ENCODE measurements around the gene ZNF35.

ZNF35 gene

DNA sequence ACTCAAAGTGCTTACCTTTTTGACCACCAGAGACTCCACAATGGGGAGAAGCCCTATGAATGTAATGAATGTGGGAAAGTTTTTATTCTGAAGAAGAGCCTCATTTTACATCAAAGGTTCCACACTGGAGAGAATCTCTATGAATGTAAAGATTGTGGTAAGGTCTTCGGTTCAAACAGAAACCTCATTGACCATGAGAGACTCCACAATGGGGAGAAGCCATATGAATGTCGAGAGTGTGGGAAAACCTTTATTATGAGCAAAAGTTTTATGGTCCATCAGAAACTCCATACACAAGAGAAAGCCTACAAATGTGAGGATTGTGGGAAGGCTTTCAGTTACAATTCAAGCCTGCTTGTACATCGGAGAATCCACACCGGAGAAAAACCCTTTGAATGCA lies 5.5 kb upstream of the ZNF35 start:
- TF ChIP-seq, protein P1, sequence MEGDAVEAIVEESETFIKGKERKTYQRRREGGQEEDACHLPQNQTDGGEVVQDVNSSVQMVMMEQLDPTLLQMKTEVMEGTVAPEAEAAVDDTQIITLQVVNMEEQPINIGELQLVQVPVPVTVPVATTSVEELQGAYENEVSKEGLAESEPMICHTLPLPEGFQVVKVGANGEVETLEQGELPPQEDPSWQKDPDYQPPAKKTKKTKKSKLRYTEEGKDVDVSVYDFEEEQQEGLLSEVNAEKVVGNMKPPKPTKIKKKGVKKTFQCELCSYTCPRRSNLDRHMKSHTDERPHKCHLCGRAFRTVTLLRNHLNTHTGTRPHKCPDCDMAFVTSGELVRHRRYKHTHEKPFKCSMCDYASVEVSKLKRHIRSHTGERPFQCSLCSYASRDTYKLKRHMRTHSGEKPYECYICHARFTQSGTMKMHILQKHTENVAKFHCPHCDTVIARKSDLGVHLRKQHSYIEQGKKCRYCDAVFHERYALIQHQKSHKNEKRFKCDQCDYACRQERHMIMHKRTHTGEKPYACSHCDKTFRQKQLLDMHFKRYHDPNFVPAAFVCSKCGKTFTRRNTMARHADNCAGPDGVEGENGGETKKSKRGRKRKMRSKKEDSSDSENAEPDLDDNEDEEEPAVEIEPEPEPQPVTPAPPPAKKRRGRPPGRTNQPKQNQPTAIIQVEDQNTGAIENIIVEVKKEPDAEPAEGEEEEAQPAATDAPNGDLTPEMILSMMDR (conservative IDR thresholded peaks at IDR 0.05; ENCODE audit: low read depth, low read length), result no peak
- no peak for DNase-seq (ENCODE audit: low read depth)
- H3K4me3 ChIP-seq (ENCODE audit: low read length), result no peak overlapping the region

DNA sequence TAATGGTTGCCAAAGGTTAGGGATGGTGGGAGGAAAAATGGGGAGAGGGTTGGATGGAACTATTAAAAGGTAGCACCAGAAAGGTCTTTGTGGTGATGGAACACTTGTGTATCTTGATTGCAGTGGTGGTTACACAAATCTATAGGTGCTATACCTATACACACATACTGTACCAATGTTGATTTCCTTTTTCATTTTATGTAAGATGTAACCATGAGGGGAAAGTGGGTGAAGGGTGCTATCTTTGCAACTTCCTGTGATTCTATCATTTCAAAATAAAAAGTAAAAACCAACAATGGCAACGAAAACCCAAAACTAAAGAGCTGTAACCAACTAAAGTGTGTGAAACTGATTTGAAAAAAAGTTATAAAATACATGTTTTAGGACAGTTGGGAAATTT lies 761 bp upstream of the ZNF35 start:
- DNase-seq (ENCODE audit: low read depth), result no peak
- TF ChIP-seq, protein P1 (conservative IDR thresholded peaks at IDR 0.05; ENCODE audit: low read depth, low read length), result no peak
- H3K4me3 ChIP-seq (ENCODE audit: low read length), result no peak overlapping the region

DNA sequence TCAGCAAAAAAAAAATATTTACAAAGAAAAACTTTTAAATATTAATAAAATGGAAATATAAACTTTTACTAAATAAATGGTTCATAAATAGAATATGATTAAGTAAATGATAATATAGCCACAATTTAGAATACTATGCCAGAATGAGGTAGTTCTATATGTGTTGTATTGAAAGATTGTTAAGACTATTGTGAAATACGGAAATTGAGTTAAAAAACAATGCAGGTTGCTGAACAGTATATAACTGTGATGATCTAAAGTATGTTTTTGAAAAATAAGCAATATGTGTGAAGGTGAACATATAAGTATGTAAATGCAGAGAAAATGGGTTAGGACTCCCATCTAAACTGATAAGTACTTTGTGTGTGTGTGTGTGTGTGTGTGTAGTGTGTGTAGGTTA lies 1.2 kb downstream of the ZNF35 start:
- peak overlapping the region; percentile 92 for H3K4me3 ChIP-seq (ENCODE audit: low read length)
- TF ChIP-seq, protein P1 (conservative IDR thresholded peaks at IDR 0.05; ENCODE audit: low read depth, low read length), result no peak
- no peak for DNase-seq (ENCODE audit: low read depth)

DNA sequence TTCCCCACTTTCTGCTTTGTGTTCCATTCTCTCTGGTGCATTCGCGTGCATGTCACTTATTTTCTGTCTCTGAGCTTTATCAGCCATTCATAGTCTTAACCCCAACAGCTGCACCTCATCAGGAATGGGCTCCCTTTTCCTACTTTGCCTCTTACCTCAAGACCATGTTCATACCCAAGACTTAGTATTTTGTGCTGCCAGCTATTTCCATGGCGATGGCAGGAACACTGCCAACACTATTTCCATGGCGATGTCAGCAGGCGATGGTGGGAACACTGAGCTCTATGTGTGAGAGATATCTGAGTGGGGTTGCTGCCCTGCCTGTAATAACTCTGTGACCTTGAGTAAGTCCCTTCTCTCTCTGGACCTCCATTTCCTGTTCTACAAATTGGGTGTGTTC lies 5.5 kb downstream of the ZNF35 start:
- TF ChIP-seq, protein P1 (conservative IDR thresholded peaks at IDR 0.05; ENCODE audit: low read depth, low read length), result no peak
- no peak overlapping the region for H3K4me3 ChIP-seq (ENCODE audit: low read length)
- DNase-seq (ENCODE audit: low read depth), result no peak

DNA sequence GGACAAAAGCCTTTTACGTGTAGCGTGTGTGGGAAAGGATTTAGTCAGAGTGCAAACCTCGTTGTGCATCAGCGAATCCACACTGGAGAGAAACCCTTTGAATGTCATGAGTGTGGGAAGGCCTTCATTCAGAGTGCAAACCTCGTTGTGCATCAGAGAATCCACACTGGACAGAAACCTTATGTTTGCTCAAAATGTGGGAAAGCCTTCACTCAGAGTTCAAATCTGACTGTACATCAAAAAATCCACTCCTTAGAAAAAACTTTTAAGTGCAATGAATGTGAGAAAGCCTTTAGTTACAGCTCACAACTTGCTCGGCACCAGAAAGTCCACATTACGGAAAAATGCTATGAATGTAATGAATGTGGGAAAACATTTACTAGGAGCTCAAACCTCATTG lies 10.5 kb downstream of the ZNF35 start:
- TF ChIP-seq, protein P1 (conservative IDR thresholded peaks at IDR 0.05; ENCODE audit: low read depth, low read length), result no peak
- H3K4me3 ChIP-seq (ENCODE audit: low read length), result no peak overlapping the region
- no peak for DNase-seq (ENCODE audit: low read depth)

DNA sequence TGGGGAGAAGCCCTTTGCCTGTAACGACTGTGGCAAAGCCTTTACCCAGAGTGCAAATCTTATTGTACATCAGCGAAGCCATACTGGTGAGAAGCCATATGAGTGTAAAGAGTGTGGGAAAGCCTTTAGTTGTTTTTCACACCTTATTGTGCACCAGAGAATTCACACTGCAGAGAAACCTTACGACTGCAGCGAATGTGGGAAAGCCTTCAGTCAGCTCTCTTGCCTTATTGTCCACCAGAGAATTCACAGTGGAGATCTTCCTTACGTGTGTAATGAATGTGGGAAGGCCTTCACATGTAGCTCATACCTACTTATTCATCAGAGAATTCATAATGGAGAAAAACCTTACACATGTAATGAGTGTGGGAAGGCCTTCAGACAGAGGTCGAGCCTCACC lies 10.9 kb downstream of the ZNF35 start:
- TF ChIP-seq, protein P1 (conservative IDR thresholded peaks at IDR 0.05; ENCODE audit: low read depth, low read length), result no peak
- no peak for DNase-seq (ENCODE audit: low read depth)
- H3K4me3 ChIP-seq (ENCODE audit: low read length), result no peak overlapping the region

DNA sequence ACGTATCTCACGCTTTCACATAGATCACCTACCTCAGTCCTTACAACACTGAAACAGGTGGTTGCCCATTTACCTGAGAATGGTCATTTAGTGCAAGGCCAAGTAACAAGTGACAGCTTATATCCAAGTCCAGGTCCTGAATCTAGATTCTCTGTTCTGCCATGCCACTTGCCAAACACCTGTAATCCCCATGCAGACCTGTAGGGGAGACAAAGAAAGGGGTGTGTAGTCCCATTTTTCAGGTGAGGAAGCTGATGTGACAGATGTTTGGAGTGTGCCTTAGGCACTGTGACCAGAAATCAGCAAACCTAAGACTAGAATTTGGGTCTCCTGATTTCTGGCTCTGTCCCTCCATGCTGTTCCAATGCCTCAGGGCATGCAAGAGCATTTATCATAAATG lies 12.7 kb downstream of the ZNF35 start:
- TF ChIP-seq, protein P1 (conservative IDR thresholded peaks at IDR 0.05; ENCODE audit: low read depth, low read length), result peak; percentile 24
- DNase-seq (ENCODE audit: low read depth), result no peak
- no peak overlapping the region for H3K4me3 ChIP-seq (ENCODE audit: low read length)
